KMS-11 (cell line): ENCODE data around the gene AOAH.

Experiments
- H2AFZ ChIP-seq: fragments of 200-600 bp; sonication (generic); 2 replicates; pipeline ENCODE4 v1.6.1; 2016; ENCODE audit warnings: antibody characterized with exemption, mixed run types, low read depth
- H3K27ac ChIP-seq: fragments of 200-600 bp; sonication (generic); 2 replicates; pipeline ENCODE4 v1.6.1; 2016; ENCODE audit warnings: mild to moderate bottlenecking, mixed run types
- H3K27me3 ChIP-seq: fragments of 200-600 bp; sonication (generic); 2 replicates; pipeline ENCODE4 v1.6.1; 2017; ENCODE audit warnings: mild to moderate bottlenecking, low read depth, mixed run types, moderate library complexity; ENCODE audit not compliant: insufficient read depth
- H3K36me3 ChIP-seq: fragments of 200-600 bp; sonication (generic); 2 replicates; pipeline ENCODE4 v1.6.1; 2017; ENCODE audit warnings: mild to moderate bottlenecking, mixed run types; ENCODE audit not compliant: insufficient read depth
- H3K4me1 ChIP-seq: fragments of 200-600 bp; sonication (generic); 2 replicates; pipeline ENCODE4 v1.6.1; 2016; ENCODE audit warnings: mild to moderate bottlenecking, low read depth, mixed run types; ENCODE audit not compliant: poor library complexity, severe bottlenecking
- H3K4me2 ChIP-seq: fragments of 200-600 bp; sonication (generic); 2 replicates; pipeline ENCODE4 v1.7.0; 2016; ENCODE audit warnings: mild to moderate bottlenecking, mixed run types
- H3K4me3 ChIP-seq: fragments of 200-600 bp; sonication (generic); IDR thresholded peaks from 2 replicates; pipeline ENCODE4 v1.6.1; 2017; ENCODE audit warnings: low read depth, low read length, mixed read lengths; ENCODE audit not compliant: insufficient read depth
- H3K79me2 ChIP-seq: fragments of 200-600 bp; sonication (generic); 2 replicates; pipeline ENCODE4 v1.6.1; 2016; ENCODE audit warnings: low read depth, mixed run types; ENCODE audit not compliant: insufficient read depth
- H3K9ac ChIP-seq: fragments of 200-600 bp; sonication (generic); 2 replicates; pipeline ENCODE4 v1.6.1; 2016; ENCODE audit warnings: mild to moderate bottlenecking, mixed run types
- H4K20me1 ChIP-seq: fragments of 200-600 bp; sonication (generic); 2 replicates; pipeline ENCODE4 v1.6.1; 2016; ENCODE audit warnings: mild to moderate bottlenecking, mixed run types; ENCODE audit not compliant: insufficient read depth
- CTCF ChIP-seq: fragments of 200-600 bp; sonication (generic); conservative IDR thresholded peaks from 2 replicates; pipeline ENCODE4 v1.6.1; 2017; ENCODE audit warnings: low read depth, mild to moderate bottlenecking, antibody characterized with exemption, low read length, moderate library complexity, mixed read lengths

Gene AOAH

GRCh38 chr7:36639826-36640225, 84.5 kb downstream of the AOAH start:
- Histone ChIP-seq H3K4me3 (no peak overlapping the region), H4K20me1 (no peaks in the 10 kb centered on the region), H3K4me2 (no peak overlapping the region), H3K79me2 (no peaks in the 10 kb centered on the region), H3K27me3 (no peaks in the 10 kb centered on the region), H3K4me1 (no peaks in the 10 kb centered on the region), H2AFZ (no peak overlapping the region), H3K36me3 (no peaks in the 10 kb centered on the region), H3K27ac (no peak overlapping the region), H3K9ac (no peak overlapping the region)
- no peak for TF ChIP-seq CTCF

GRCh38 chr7:36638586-36639263, 85.6 kb downstream of the AOAH start:
- Histone ChIP-seq H3K4me1 (no peaks in the 10 kb centered on the region), H4K20me1 (no peaks in the 10 kb centered on the region), H3K27me3 (no peaks in the 10 kb centered on the region), H3K9ac (no peak overlapping the region), H3K4me2 (no peak overlapping the region), H3K79me2 (no peaks in the 10 kb centered on the region), H3K4me3 (no peak overlapping the region), H3K36me3 (no peaks in the 10 kb centered on the region), H3K27ac (no peak overlapping the region), H2AFZ (no peak overlapping the region)
- TF ChIP-seq CTCF, result no peak

- no peaks in the 10 kb centered on the region for H3K27me3 ChIP-seq
- H3K79me2 ChIP-seq, result no peaks in the 10 kb centered on the region
- no peak overlapping the region for H3K4me2 ChIP-seq
- no peak overlapping the region for H3K4me3 ChIP-seq
- H4K20me1 ChIP-seq, result no peaks in the 10 kb centered on the region
- no peak overlapping the region for H3K9ac ChIP-seq
- no peak overlapping the region for H3K27ac ChIP-seq
- H2AFZ ChIP-seq, result no peak overlapping the region
- H3K36me3 ChIP-seq, result no peaks in the 10 kb centered on the region
- TF ChIP-seq CTCF, result no peak
- H3K4me1 ChIP-seq, result no peaks in the 10 kb centered on the region
Observed at GRCh38 chr7:36638140-36638539, 86.2 kb downstream of the AOAH start.

GRCh38 chr7:36637417-36637816, 86.9 kb downstream of the AOAH start:
- Histone ChIP-seq H3K4me1 (no peaks in the 10 kb centered on the region), H3K4me2 (no peak overlapping the region), H3K4me3 (no peak overlapping the region), H3K27me3 (no peaks in the 10 kb centered on the region), H4K20me1 (no peaks in the 10 kb centered on the region), H3K79me2 (no peaks in the 10 kb centered on the region), H3K9ac (no peak overlapping the region), H3K36me3 (no peaks in the 10 kb centered on the region), H3K27ac (no peak overlapping the region), H2AFZ (no peak overlapping the region)
- TF ChIP-seq CTCF, result no peak
